ENCODE results near the gene GAMT.

GAMT gene

GRCh38 chr19:1379126-1379905 is 22.0 kb downstream of the GAMT start:
- H3K27ac ChIP-seq: no peak overlapping the region
- no peak for TF ChIP-seq ZFX (IDR thresholded peaks at IDR 0.05; ENCODE audit: borderline replicate concordance)
- TF ChIP-seq CTCF (IDR thresholded peaks at IDR 0.05): no peak

DNA sequence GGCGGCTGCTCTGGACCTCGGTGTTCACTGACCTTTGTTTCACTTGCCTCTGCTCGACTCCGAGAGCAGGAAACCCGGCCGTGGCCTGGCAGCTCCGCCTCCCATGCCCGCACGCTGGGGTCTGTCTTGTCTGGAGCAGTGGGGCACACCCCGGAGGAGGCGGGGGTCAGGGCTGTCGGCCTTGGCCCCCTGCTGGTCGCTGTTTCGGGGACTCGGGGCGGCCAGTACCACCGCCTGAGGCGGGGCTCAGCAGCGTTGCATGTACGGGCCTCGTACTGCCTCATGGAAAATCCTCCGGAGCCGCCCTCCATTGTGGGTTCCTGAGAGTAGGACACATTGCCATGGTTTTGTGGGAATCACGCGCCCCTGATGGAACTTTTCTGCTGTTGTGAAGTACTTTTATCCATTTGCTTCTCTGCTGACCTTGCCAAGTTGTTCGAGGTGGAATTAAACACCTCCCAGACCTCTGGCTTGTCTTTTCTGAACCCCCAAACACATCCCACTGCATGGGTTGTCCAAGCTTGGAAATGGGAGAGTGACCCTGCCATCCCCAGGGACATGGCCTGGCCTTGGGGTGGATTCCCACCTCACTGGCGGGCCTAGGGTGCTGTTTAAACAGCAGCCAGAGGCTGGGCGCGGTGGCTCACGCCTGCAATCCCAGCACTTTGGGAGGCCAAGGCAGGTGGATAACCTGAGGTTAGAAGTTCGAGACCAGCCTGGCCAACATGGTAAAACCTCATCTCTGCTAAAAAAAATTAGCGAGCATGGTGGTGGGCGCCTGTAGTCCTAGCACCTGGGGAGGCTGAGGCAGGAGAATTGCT is 23.2 kb downstream of the GAMT start:
- no peak overlapping the region for H3K27ac ChIP-seq
- TF ChIP-seq CTCF (IDR thresholded peaks at IDR 0.05): no peak
- TF ChIP-seq ZFX (IDR thresholded peaks at IDR 0.05; ENCODE audit: borderline replicate concordance): no peak

DNA sequence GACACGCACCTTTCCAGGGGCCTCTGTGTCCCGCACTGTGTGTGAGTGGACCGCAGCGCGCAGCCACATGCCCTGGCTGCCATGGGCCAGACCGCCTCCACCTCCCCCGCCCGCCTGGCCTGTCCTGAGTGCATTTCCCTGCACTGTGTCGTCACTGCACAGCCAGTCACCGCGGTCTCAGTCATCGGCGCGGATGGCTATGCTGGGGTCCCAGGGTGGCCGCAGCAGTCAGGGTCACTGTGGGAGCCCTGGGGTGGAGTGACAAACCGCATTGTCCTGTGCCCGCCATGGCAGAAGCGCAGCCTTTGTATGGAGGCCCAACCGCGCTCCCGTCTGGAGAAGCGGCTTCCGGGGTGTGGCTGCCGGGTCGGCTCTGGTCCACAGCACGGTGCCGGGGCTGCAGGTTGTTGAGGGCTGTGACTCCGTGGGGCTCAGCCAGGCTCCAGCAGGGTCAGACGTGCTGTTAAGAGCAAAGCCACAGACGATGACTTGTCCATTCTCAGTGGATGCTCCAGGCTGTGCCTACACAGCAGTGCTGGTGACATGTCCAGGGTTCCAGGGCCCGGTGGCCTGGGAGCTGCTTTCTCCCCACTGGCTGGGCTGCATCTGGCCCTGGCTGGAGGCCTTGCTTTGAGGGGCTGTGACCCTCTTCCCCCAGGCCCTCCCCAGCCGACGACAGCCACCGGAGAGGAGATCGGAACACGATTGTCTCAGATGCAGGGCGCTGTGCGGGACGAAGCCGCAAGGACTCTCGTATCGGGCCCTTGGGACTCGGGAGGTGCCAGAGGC is 24.0 kb downstream of the GAMT start:
- TF ChIP-seq CTCF (IDR thresholded peaks at IDR 0.05) (no peak), ZFX (IDR thresholded peaks at IDR 0.05; ENCODE audit: borderline replicate concordance) (no peak)
- no peak overlapping the region for H3K27ac ChIP-seq

- no peak for TF ChIP-seq ZFX (IDR thresholded peaks at IDR 0.05; ENCODE audit: borderline replicate concordance)
- no peak for TF ChIP-seq CTCF (IDR thresholded peaks at IDR 0.05)
- no peak overlapping the region for H3K27ac ChIP-seq
Measured at GRCh38 chr19:1376415-1376805, 24.9 kb downstream of the GAMT start.

DNA sequence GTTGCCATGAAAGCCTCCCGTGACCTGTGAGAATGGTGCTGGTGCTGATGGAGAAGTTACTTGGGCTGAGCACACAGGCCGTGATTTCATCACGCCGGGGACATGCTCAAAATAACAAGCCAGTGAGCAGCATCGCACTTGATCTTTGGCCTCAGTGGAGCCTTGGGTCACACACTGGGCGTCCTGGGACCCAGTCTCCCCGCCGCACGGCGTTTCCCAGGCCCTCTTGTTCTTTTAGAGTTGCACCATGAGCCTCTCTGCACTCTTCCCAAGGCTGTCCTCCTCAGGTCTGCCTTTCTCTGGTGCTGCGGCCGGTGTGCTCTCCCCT is 27.1 kb downstream of the GAMT start:
- no peak overlapping the region for H3K27ac ChIP-seq
- no peak for TF ChIP-seq CTCF (IDR thresholded peaks at IDR 0.05)
- no peak for TF ChIP-seq ZFX (IDR thresholded peaks at IDR 0.05; ENCODE audit: borderline replicate concordance)

DNA sequence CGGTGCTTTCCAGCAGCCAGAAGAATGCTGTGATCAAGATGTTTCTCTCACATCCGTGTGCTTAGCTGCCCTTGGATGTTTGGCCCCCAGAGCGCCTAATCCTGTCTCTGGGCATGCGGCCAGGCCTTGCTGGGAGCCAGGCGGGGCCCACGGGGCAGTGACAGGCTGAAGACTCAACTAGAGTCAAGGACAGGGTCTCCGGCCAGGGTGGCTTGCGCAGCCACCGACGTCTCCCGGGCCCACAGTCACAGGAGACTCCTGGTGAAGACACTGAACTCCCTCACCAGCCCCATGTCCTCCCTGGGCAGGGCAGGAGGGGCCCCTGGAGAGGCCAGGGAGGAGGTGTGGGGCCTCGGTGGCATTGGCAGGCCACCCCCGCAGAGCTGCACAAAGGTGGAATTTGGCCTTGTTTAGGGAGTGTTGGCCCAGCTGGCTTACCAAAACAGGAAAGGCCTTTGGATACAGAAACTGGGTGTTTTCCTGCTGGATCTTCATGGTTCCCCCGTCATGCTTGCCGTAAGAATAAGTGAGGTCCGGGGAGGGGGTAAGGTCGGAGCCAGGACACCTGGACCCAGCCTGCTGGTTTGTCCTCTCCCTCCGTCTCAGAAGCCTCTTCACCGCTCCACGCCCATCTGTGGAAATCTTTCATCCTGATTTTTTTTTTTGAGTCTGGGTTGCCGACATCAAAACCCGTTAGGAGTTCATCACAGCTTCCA is 27.6 kb downstream of the GAMT start:
- TF ChIP-seq CTCF (IDR thresholded peaks at IDR 0.05) (no peak), ZFX (IDR thresholded peaks at IDR 0.05; ENCODE audit: borderline replicate concordance) (no peak)
- no peak overlapping the region for H3K27ac ChIP-seq

Data from 22Rv1 (cell line).